GM12891 (cell line): ENCODE data around the gene PCCA.
"Not testable (repeated sequence)": the region's sequence is repeated elsewhere in the genome, so short reads cannot be mapped to it uniquely, and the experiment has no call there.

Source experiments
- DNase-seq: peaks from one replicate; pipeline ENCODE4 v3.0.0; 2011; ENCODE audit warnings: low spot score; ENCODE audit not compliant: insufficient read length
- FAIRE-seq: peaks from 2 replicates; lab custom pipeline; 2011; peaks lifted over from hg19 to GRCh38; lab: Jason Lieb, UNC
- PAX5 ChIP-seq: IDR thresholded peaks from 2 replicates; pipeline ENCODE4 v1.6.1; 2011; ENCODE audit warnings: low read length, moderate library complexity, mild to moderate bottlenecking; ENCODE audit not compliant: insufficient read depth, severe bottlenecking
- POLR2A ChIP-seq: IDR thresholded peaks from 2 replicates; pipeline ENCODE4 v1.6.1; 2011; ENCODE audit warnings: low read depth, low read length, control low read depth
- POLR2AphosphoS5 ChIP-seq: IDR thresholded peaks from 2 replicates; pipeline ENCODE4 v1.6.1; 2011; ENCODE audit warnings: low read depth, low read length, control low read depth
- POU2F2 ChIP-seq: IDR thresholded peaks from 2 replicates; pipeline ENCODE4 v1.6.1; 2011; ENCODE audit warnings: low read depth, mild to moderate bottlenecking, control low read depth, low read length, moderate library complexity
- SPI1 ChIP-seq: IDR thresholded peaks from 2 replicates; pipeline ENCODE4 v1.6.1; 2011; ENCODE audit warnings: low read depth, low read length, control low read depth
- TAF1 ChIP-seq: IDR thresholded peaks from 2 replicates; pipeline ENCODE4 v1.6.1; 2011; ENCODE audit warnings: low read depth, low read length, control low read depth

PCCA gene

GRCh38 chr13:100564444-100565223 is 475.7 kb downstream of the PCCA start:
- no peak for DNase-seq
- no peak for TF ChIP-seq POLR2AphosphoS5
- FAIRE-seq: no peak

GRCh38 chr13:100565286-100565685 is 476.4 kb downstream of the PCCA start:
- TF ChIP-seq TAF1 (no peak), POLR2A (no peak), PAX5 (no peak)
- FAIRE-seq: no peak
- no peak for DNase-seq

- TF ChIP-seq POLR2A: no peak
- TF ChIP-seq SPI1: no peak
- TF ChIP-seq TAF1: no peak
- DNase-seq: no peak
- FAIRE-seq: no peak
Observed at GRCh38 chr13:100566543-100566942, 477.6 kb downstream of the PCCA start.

- TF ChIP-seq PAX5 (no peak), POU2F2 (no peak), POLR2AphosphoS5 (no peak), TAF1 (no peak), POLR2A (no peak), SPI1 (no peak)
- FAIRE-seq: peak; percentile 89
- DNase-seq: no peak
Observed at GRCh38 chr13:100573121-100573520, 484.2 kb downstream of the PCCA start.

GRCh38 chr13:100577239-100577638 is 488.3 kb downstream of the PCCA start:
- DNase-seq, FAIRE-seq: not testable (repeated sequence)
